HepG2 (cell line): ENCODE data around the gene SMIM20. TPM values are rescaled to one million over a fixed set of nuclear protein-coding genes. Genes with fewer than 3 reads are reported as not detected.

Experiments
- ATAC-seq: fragments of 200-7000 bp; cut with Tn5 transposase; 3 replicates; pipeline ENCODE4 v1.9.1; 2020; ENCODE audit warnings: mild to moderate bottlenecking, moderate library complexity
- BruUV-seq: library from RNA; stranded (reverse); fragments of 400-500 nt; replicated peaks from 2 replicates; lab custom pipeline; 2021; lab: Mats Ljungman, UMichigan
- CTCF ChIA-PET: fragments of 300-600 bp; formaldehyde crosslinking; extraction: SDS; loops from one replicate; lab custom pipeline; 2021; ENCODE audit warnings: low total read pairs, inconsistent platforms, low intra/inter-chr PET ratio; lab: Yijun Ruan, JAX
- POLR2A ChIA-PET: fragments of 350-600 bp; sonication (Branson Sonifier 250); formaldehyde crosslinking; loops from one replicate; lab custom pipeline; 2020; ENCODE audit warnings: antibody characterized with exemption, inconsistent platforms; lab: Yijun Ruan, JAX
- DNase-seq: peaks from one replicate; pipeline ENCODE4 v3.0.0-alpha.2; 2015; ENCODE audit warnings: low spot score
- FAIRE-seq: peaks from 3 replicates; lab custom pipeline; 2011; peaks lifted over from hg19 to GRCh38; lab: Jason Lieb, UNC
- H2AFZ ChIP-seq: one replicate; pipeline ENCODE4 v1.6.1; 2011; ENCODE audit warnings: low read length, inconsistent platforms
- H3K27ac ChIP-seq: fragments of 300-600 bp; 3 replicates; pipeline ENCODE4 v1.8.0; 2011; ENCODE audit warnings: mixed run types, mild to moderate bottlenecking, mixed read lengths, low read length, inconsistent platforms; ENCODE audit not compliant: insufficient read depth; ENCODE audit errors: extremely low read length
- H3K27me3 ChIP-seq, 2 experiments: fragments of 200-600 bp in 1 of 2; 2 replicates in 1 of 2; 3 replicates in 1 of 2; pipeline versions ENCODE4 v1.6.0 to v1.8.0; 2011; ENCODE audit warnings: low read length in 2 of 2, mild to moderate bottlenecking in 2 of 2, moderate library complexity in 2 of 2, inconsistent platforms in 1 of 2; ENCODE audit not compliant: insufficient read depth in 2 of 2, control insufficient read depth in 1 of 2
- H3K36me3 ChIP-seq, 2 experiments: fragments of 200-600 bp in 1 of 2; replicated peaks in 1 of 2; 2 replicates in 1 of 2; 3 replicates in 1 of 2; pipeline versions ENCODE4 v1.5.1 to v1.8.0; 2011; ENCODE audit warnings: low read length in 2 of 2, inconsistent platforms in 1 of 2; ENCODE audit not compliant: insufficient read depth in 2 of 2, control insufficient read depth in 1 of 2
- H3K4me1 ChIP-seq: 2 replicates; pipeline ENCODE4 v1.5.1; 2012; ENCODE audit warnings: low read length, inconsistent platforms; ENCODE audit not compliant: insufficient read depth
- H3K4me2 ChIP-seq: 2 replicates; pipeline ENCODE4 v1.6.0; 2011; ENCODE audit warnings: low read depth, low read length, inconsistent platforms
- H3K4me3 ChIP-seq, 3 experiments: fragments of 200-600 bp in 1 of 3; sonication (generic), shearing (Covaris generic) in 1 of 3; replicated peaks in 1 of 3; 2 replicates each; pipeline ENCODE4 v1.5.1; 2011 to 2016; ENCODE audit warnings: low read length in 3 of 3, inconsistent platforms in 2 of 3, low read depth in 2 of 3, mild to moderate bottlenecking in 2 of 3, control low read depth in 1 of 3, mixed read lengths in 1 of 3; ENCODE audit not compliant: insufficient read depth in 1 of 3
- H3K79me2 ChIP-seq: one replicate; pipeline ENCODE4 v1.6.1; 2011; ENCODE audit warnings: low read length, inconsistent platforms; ENCODE audit not compliant: insufficient read depth
- H3K9ac ChIP-seq: 2 replicates; pipeline ENCODE4 v1.6.0; 2011; ENCODE audit warnings: mild to moderate bottlenecking, low read depth, low read length, inconsistent platforms; ENCODE audit not compliant: insufficient read depth
- H3K9me3 ChIP-seq: 2 replicates; pipeline ENCODE4 v1.5.1; 2012; ENCODE audit warnings: mild to moderate bottlenecking, low read length
- H4K20me1 ChIP-seq: 2 replicates; pipeline ENCODE4 v1.6.0; 2011; ENCODE audit warnings: inconsistent platforms, mild to moderate bottlenecking, low read length, moderate library complexity; ENCODE audit not compliant: insufficient read depth
- DNMT3B ChIP-seq: conservative IDR thresholded peaks from 2 replicates; pipeline ENCODE4 v1.6.1; 2016; ENCODE audit warnings: missing biosample characterization, control low read depth
- FOSL1 ChIP-seq: sonication (generic); formaldehyde crosslinking; IDR thresholded peaks from 2 replicates; pipeline ENCODE4 v1.9.0; 2021; ENCODE audit warnings: missing genetic modification reagents, borderline replicate concordance
- POLR2AphosphoS5 ChIP-seq: IDR thresholded peaks from 2 replicates; pipeline ENCODE4 v1.6.1; 2012; ENCODE audit warnings: low read depth, low read length
- RAD21 ChIP-seq: fragments of 450-650 bp; formaldehyde crosslinking; IDR thresholded peaks from 2 replicates; pipeline ENCODE4 v1.5.0; 2020; ENCODE audit warnings: mild to moderate bottlenecking
- REL ChIP-seq: sonication (generic); formaldehyde crosslinking; conservative IDR thresholded peaks from 2 replicates; pipeline ENCODE4 v1.8.0; 2022; ENCODE audit warnings: mild to moderate bottlenecking, missing genetic modification reagents, moderate library complexity
- RNF2 ChIP-seq: fragments of 450-650 bp; conservative IDR thresholded peaks from 2 replicates; pipeline ENCODE4 v1.6.1; 2016; ENCODE audit warnings: low read depth
- TBX3 ChIP-seq: fragments of 450-650 bp; IDR thresholded peaks from 2 replicates; pipeline ENCODE4 v1.6.1; 2017; ENCODE audit warnings: antibody characterized with exemption, mild to moderate bottlenecking, inconsistent platforms, borderline replicate concordance
- TSC22D2 ChIP-seq: sonication (generic); formaldehyde crosslinking; IDR thresholded peaks from 2 replicates; pipeline ENCODE4 v1.5.1; 2020; ENCODE audit warnings: missing genetic modification reagents, mild to moderate bottlenecking, borderline replicate concordance
- ZBTB38 ChIP-seq: sonication (generic); formaldehyde crosslinking; IDR thresholded peaks from 2 replicates; pipeline ENCODE4 v1.5.1; 2020; ENCODE audit warnings: mild to moderate bottlenecking, missing genetic modification reagents
- ZFP36L2 ChIP-seq: sonication (generic); formaldehyde crosslinking; IDR thresholded peaks from 2 replicates; pipeline ENCODE4 v1.4.0; 2020; ENCODE audit warnings: missing genetic modification reagents
- ZNF430 ChIP-seq: sonication (generic); formaldehyde crosslinking; IDR thresholded peaks from 2 replicates; pipeline ENCODE4 v1.9.0; 2021; ENCODE audit warnings: mild to moderate bottlenecking, missing genetic modification reagents
- ZNF546 ChIP-seq: sonication (generic); formaldehyde crosslinking; conservative IDR thresholded peaks from 2 replicates; pipeline ENCODE4 v1.8.1; 2023; ENCODE audit warnings: mild to moderate bottlenecking, missing genetic modification reagents
- ZNF790 ChIP-seq: sonication (generic); formaldehyde crosslinking; IDR thresholded peaks from 2 replicates; pipeline ENCODE4 v1.8.0; 2022; ENCODE audit warnings: missing genetic modification reagents, mild to moderate bottlenecking, borderline replicate concordance
- WGBS: methylation state at CpG from one replicate; pipeline ENCODE4 v1.1.6; 2017; ENCODE audit warnings: low lambda C conversion rate; 5-methylcytosine and 5-hydroxymethylcytosine counted together
- in situ Hi-C: cut with HindIII; loops from 2 replicates; pipeline ENCODE4 v1.10.0; 2017; ENCODE audit warnings: low pct_unique_long_range_greater_than_20kb; ENCODE audit not compliant: extremely low pct_ligation_motif_present
- intact Hi-C: fragments of 100-400 bp; cut with micrococcal nuclease; formaldehyde crosslinking; loops from one replicate; pipeline ENCODE4 v1.10.0; 2022; ENCODE audit not compliant: unreplicated experiment
- polyA plus RNA-seq, 8 experiments: library from polyadenylated mRNA; depleted of rRNA in 3 of 8; stranded (reverse) in 7 of 8; unstranded in 1 of 8; fragments of >200 nt; fragmentation: Illumina TruSeq in 4 of 8; extraction: Trizol in 4 of 8; gene quantifications; 2 replicates each; pipeline versions ENCODE4 v1.2.1 to v1.2.3, GENCODE V29; 2011 to 2016; ENCODE audit warnings: low read depth in 4 of 8, missing spikeins in 1 of 8, mixed read lengths in 1 of 8; ENCODE audit not compliant: insufficient read depth in 1 of 8
- total RNA-seq, 5 experiments: library from RNA; depleted of rRNA; stranded (reverse); fragments of >200 nt; fragmentation: Illumina TruSeq; extraction: Trizol; gene quantifications; 2 replicates each; pipeline ENCODE4 v1.2.3, GENCODE V29; 2016; ENCODE audit warnings: low read depth in 1 of 5
- TF ChIP-seq, protein P1 (sequence below): sonication (generic); formaldehyde crosslinking; IDR thresholded peaks from 2 replicates; pipeline ENCODE4 v1.8.1; 2023; ENCODE audit warnings: mild to moderate bottlenecking, inconsistent platforms, moderate library complexity, missing genetic modification reagents, borderline replicate concordance
- TF ChIP-seq, protein P2 (sequence below): sonication (generic); formaldehyde crosslinking; IDR thresholded peaks from 2 replicates; pipeline ENCODE4 v1.4.0; 2020; ENCODE audit warnings: missing genetic modification reagents
- TF ChIP-seq, protein P3 (sequence below): sonication (generic); formaldehyde crosslinking; IDR thresholded peaks from 2 replicates; pipeline ENCODE4 v1.4.0; 2020; ENCODE audit warnings: mild to moderate bottlenecking, missing genetic modification reagents
- TF ChIP-seq, protein P4 (sequence below): sonication (generic); formaldehyde crosslinking; IDR thresholded peaks from 2 replicates; pipeline ENCODE4 v1.5.0; 2020; ENCODE audit warnings: mild to moderate bottlenecking, missing genetic modification reagents, moderate library complexity

The SMIM20 gene
- total and polyA plus RNA-seq, 2 of the 13 experiments (the other 11 are each of a cell fraction or from before 2014, with no cell fraction given): 26.3 to 30.2 TPM

DNA sequence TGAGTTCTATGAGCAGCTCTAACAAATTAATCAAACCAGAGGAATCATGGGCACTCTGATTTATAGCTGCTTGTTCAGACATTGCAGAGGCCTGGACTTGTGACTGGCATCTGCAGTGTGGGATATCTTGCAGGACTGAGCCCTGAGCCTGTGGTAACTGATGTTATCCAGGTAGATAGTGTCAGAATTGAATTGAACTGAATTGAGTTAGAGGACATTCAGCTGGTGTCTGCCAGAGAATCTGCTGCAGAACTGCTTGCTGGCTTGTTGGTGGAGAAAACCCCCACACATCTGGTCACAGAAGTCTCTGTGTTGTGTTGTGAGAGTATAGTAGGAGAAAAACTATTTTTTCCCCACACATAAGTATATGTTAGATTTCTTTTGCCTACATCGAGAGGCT is 42.2 kb downstream of the SMIM20 start (continued):
- TF ChIP-seq RNF2 (no peak), DNMT3B (CRISPR knock-in tag) (no peak)

DNA sequence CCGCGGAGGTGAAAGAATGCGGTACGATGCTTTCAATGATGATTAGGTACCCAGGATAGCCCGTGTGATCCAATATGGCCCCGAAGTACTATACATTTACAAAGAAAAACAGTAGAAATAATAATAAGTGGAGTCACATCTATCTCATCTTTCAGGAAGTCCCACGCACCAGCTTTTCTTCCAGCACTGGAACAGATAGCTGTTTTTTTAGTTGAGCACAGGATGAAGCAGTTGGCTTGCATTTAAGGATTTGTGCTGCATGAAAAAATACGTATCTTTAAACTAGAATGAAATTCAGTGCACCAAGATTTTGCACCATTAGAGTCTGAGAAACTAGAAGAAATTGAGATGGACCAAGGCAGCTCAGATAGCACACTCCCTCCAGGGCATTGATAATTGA is 44.1 kb downstream of the SMIM20 start:
- no peaks in the 10 kb centered on the region for H3K9me3 ChIP-seq
- no peaks in the 10 kb centered on the region for H3K79me2 ChIP-seq
- H3K4me1 ChIP-seq: peaks cover 9% of the 10 kb centered on the region
- H3K36me3 ChIP-seq: no peaks in the 10 kb centered on the region
- CTCF ChIA-PET: no interaction called here
- intact Hi-C loops (no loop called here), in situ Hi-C loops (no loop called here)
- BruUV-seq: no TSS peak
- H3K27ac ChIP-seq: no peak overlapping the region
- H3K27me3 ChIP-seq: no peaks in the 10 kb centered on the region; a peak in 1 of 5 replicates
- no peak overlapping the region for H3K9ac ChIP-seq
- POLR2A ChIA-PET: no interaction called here
- ATAC-seq (no peak), FAIRE-seq (no peak), DNase-seq (no peak)
- 73% methylated on average over 8 of the region's 8 CpGs for WGBS
- no peak overlapping the region for H2AFZ ChIP-seq
- no peaks in the 10 kb centered on the region for H4K20me1 ChIP-seq
- no peak overlapping the region for H3K4me3 ChIP-seq
- H3K4me2 ChIP-seq: no peak overlapping the region
- TF ChIP-seq, protein P1, sequence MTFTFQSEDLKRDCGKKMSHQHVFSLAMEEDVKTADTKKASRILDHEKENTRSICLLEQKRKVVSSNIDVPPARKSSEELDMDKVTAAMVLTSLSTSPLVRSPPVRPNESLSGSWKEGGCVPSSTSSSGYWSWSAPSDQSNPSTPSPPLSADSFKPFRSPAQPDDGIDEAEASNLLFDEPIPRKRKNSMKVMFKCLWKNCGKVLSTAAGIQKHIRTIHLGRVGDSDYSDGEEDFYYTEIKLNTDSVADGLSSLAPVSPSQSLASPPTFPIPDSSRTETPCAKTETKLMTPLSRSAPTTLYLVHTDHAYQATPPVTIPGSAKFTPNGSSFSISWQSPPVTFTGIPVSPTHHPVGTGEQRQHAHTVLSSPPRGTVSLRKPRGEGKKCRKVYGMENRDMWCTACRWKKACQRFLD (CRISPR knock-in tag): no peak
- TF ChIP-seq POLR2AphosphoS5 (no peak), RAD21 (CRISPR knock-in tag) (no peak), ZNF546 (CRISPR knock-in tag) (no peak), TBX3 (no peak), ZBTB38 (CRISPR knock-in tag) (no peak), FOSL1 (CRISPR knock-in tag) (no peak), TSC22D2 (CRISPR knock-in tag) (no peak), ZFP36L2 (CRISPR knock-in tag) (no peak), REL (CRISPR knock-in tag) (no peak), ZNF790 (CRISPR knock-in tag) (no peak), ZNF430 (no peak)
- TF ChIP-seq, protein P2, sequence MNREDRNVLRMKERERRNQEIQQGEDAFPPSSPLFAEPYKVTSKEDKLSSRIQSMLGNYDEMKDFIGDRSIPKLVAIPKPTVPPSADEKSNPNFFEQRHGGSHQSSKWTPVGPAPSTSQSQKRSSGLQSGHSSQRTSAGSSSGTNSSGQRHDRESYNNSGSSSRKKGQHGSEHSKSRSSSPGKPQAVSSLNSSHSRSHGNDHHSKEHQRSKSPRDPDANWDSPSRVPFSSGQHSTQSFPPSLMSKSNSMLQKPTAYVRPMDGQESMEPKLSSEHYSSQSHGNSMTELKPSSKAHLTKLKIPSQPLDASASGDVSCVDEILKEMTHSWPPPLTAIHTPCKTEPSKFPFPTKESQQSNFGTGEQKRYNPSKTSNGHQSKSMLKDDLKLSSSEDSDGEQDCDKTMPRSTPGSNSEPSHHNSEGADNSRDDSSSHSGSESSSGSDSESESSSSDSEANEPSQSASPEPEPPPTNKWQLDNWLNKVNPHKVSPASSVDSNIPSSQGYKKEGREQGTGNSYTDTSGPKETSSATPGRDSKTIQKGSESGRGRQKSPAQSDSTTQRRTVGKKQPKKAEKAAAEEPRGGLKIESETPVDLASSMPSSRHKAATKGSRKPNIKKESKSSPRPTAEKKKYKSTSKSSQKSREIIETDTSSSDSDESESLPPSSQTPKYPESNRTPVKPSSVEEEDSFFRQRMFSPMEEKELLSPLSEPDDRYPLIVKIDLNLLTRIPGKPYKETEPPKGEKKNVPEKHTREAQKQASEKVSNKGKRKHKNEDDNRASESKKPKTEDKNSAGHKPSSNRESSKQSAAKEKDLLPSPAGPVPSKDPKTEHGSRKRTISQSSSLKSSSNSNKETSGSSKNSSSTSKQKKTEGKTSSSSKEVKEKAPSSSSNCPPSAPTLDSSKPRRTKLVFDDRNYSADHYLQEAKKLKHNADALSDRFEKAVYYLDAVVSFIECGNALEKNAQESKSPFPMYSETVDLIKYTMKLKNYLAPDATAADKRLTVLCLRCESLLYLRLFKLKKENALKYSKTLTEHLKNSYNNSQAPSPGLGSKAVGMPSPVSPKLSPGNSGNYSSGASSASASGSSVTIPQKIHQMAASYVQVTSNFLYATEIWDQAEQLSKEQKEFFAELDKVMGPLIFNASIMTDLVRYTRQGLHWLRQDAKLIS (CRISPR knock-in tag): no peak
- TF ChIP-seq, protein P3, sequence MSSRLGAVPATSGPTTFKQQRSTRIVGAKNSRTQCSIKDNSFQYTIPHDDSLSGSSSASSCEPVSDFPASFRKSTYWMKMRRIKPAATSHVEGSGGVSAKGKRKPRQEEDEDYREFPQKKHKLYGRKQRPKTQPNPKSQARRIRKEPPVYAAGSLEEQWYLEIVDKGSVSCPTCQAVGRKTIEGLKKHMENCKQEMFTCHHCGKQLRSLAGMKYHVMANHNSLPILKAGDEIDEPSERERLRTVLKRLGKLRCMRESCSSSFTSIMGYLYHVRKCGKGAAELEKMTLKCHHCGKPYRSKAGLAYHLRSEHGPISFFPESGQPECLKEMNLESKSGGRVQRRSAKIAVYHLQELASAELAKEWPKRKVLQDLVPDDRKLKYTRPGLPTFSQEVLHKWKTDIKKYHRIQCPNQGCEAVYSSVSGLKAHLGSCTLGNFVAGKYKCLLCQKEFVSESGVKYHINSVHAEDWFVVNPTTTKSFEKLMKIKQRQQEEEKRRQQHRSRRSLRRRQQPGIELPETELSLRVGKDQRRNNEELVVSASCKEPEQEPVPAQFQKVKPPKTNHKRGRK (CRISPR knock-in tag): no peak
- TF ChIP-seq, protein P4, sequence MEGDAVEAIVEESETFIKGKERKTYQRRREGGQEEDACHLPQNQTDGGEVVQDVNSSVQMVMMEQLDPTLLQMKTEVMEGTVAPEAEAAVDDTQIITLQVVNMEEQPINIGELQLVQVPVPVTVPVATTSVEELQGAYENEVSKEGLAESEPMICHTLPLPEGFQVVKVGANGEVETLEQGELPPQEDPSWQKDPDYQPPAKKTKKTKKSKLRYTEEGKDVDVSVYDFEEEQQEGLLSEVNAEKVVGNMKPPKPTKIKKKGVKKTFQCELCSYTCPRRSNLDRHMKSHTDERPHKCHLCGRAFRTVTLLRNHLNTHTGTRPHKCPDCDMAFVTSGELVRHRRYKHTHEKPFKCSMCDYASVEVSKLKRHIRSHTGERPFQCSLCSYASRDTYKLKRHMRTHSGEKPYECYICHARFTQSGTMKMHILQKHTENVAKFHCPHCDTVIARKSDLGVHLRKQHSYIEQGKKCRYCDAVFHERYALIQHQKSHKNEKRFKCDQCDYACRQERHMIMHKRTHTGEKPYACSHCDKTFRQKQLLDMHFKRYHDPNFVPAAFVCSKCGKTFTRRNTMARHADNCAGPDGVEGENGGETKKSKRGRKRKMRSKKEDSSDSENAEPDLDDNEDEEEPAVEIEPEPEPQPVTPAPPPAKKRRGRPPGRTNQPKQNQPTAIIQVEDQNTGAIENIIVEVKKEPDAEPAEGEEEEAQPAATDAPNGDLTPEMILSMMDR (CRISPR knock-in tag): no peak
